Dermis blood vessel endothelial cell (primary cell): ENCODE measurements around the gene MEGF11. TPM values are rescaled to one million over a fixed set of nuclear protein-coding genes. Genes with fewer than 3 reads are reported as not detected.
A peak's percentile ranks its signal among the peaks of the same experiment; 100 is the strongest.

Source experiments
- DNase-seq: peaks from one replicate; pipeline ENCODE4 v3.0.0; 2010
- total RNA-seq: library from RNA; depleted of rRNA; stranded (reverse); fragments of >200 nt; gene quantifications from 2 replicates; pipeline ENCODE4 v1.2.3, GENCODE V29; 2014

The MEGF11 gene
- total RNA-seq, 1 donor from 2014 or later: not detected

DNA sequence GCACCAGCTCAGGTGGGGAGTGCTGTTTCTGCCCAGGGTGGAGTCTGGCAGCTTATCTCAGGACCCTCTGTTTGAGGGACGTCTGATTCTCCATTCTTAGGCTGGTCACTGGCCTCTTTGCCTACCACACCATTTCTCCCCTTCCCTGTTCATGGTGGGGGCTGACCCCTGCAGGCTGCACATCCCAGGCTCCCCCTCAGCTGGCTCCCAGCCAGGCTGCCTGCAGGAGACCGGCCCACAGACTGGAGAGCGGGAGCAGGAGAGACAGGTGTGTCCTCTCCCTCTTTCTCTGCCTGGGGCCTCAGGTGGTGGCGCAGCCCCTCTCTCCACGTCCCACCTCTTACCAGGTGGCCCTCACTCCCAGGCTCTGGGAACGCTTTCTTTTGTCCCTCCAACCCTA lies 323.4 kb downstream of the MEGF11 start:
- no peak for DNase-seq

DNA sequence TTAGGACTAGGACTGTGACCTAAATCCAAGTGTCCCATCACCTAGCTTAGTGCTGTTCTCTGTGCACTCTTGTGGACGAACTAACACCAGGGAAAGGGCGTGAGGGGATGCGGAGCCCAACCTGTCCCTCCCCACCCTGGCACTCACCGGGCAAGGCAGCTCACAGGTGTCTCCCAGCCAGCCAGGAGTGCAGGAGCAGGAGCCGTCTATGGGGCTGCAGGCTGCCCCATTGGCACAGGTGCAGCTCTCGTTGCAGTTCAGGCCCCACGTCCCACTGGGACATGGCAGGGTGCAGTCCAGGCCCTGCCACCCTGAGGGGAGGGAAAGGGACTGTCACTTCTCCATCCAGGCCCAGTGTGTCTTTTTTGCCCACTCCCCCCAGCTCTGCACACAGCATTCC lies 324.0 kb downstream of the MEGF11 start:
- DNase-seq: no peak

DNA sequence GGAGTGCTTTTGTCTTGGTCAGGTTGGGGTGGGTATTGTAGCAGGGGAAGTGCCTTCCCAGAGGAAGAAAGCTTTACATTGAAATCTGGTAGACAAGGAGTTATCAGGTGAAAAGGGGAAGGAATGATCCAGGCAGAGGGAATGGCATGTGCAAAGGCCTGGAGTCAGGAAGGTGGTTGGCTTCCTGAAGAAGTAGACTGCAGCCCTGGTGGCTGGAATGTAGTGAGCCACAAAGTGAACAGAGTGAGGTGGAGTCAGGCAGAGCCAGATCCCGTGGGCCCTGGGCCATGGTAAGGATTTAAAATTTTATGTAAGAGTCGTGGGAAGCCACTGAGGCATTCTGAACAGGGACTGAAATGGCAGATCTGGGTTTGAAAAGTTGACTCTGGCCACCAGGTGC lies 326.0 kb downstream of the MEGF11 start:
- no peak for DNase-seq

DNA sequence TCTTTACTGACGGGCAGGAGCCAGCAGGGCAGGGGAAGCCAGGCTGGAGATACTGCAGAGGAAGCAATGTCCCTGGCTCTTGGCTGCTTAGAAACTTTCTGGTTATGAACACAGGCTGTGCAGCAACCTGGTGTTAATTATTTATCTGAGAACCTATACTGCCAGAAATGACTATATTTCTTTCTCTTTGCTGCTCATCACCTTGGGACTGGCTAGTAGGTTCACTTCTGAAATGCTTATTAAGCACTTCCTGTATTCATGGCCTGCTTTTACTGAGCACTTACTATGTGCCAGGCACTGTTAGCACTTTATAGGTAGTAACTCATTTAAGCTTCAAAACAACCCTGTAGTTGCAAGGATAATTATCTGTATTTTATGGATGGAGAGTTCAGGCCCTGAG lies 326.7 kb downstream of the MEGF11 start:
- DNase-seq: no peak

DNA sequence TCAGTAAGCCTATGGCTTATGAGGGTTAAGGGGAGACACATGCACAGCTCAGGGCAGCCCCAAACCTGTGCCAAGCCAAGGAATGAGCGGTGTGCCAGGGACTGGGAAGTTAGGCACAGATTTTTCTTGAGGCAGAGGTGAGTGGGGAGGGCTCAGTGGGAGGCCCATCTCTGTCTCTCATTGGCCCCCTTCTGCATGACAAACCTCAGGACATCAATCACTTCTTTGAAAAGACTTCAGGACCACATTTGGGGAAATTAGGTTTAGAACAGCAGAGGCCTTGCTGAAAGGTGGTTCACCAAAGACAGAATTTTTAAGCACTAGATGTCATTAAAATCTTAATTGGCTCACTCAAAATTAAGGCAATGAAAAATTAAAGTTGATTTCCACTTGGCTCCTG lies 327.1 kb downstream of the MEGF11 start:
- no peak for DNase-seq

DNA sequence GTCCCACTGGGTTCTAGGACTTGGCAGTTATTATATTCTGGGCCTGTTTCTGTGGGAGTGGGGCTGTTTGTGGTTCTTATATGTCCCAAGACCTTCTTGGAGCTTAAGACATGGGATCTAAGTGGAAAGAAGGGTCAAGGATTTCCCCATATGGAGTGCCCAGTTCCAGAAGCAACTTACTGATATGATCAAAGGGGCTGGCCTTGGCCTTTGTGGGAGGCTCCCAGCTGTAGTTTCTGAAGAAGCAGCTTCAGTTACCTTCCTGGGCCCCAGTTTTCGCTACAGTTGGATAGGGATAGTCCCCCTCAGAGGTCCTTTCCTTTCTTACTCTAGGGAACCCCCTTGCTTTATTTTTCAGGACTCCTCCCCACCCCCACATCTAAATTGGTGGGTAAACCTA lies 328.2 kb downstream of the MEGF11 start:
- DNase-seq: no peak

DNA sequence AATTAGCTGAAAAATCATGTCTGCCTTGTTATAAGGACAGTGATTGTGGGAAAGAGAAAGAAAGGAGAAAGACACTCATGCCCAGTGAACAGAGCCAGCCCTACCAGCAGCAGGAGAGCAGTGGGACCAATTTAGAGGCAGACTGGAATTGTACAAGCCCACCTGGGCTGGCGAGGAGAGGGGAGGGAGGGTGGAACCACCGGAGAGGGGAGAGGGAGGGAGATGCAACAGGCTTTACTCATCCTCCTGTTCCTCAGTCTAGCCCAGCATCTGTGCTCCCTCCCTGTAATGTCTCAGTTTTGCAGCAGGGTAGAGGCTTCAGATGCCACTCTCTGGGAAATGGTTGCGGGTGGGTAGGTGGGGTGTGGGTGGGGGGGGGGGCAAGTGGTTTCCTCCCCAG lies 329.5 kb downstream of the MEGF11 start:
- DNase-seq: no peak

DNA sequence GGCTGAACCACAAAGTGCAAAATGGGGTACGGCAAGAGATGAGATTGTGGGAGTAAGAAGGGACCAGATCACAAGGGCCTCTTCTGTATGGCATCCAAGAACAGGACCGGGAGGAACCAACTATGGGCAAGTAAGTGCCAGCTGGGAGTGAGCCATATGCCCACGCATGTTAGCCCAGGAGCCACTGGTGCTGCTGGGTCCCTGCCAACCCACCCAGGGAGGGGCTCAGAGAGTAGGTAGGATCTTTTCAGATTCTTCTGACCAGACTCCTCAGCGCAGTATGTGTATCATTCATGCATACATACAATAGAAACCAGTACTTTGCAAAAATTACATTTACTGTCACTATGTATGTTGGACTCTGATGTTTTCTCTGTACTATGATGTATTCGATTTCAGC lies 330.3 kb downstream of the MEGF11 start:
- DNase-seq: no peak

DNA sequence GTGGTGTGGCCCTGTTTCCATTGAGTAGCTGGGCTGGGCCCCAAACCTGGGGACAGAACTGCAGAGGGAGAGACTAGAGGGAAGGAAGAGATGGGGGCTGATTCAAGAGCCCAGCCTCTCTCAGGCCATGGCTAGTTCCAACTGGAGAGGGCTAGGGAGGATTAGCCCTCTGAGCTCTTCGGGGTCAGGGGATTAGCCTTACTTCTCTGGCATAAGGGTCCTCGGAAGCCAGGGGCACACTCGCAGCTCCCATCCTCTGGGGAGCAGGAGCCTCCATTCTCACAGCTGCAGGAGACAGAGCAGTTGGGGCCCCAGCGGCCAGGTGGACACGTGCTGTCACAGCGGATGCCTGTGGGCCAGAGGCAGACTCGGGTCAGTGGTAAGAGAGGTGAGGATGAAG lies 330.9 kb downstream of the MEGF11 start:
- DNase-seq: no peak

DNA sequence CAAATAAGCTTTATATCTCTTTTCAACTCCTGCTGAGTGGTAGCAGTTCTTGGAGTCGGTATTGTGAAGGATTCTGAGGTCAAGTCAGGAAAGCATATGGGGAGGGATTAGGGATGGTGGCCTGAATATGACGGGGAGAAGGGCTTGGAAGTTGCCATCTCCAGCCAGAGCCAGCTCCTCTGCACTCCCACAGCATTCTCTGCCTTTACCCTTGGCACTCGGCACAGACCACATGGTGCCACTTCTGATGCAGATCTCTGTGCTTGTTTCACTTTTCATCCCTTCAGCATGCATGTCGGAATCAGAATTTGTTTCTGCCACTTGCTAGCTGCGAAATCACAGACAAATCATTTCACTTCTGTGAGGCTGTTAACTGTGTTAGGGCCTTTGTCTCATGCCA lies 331.8 kb downstream of the MEGF11 start:
- no peak for DNase-seq

DNA sequence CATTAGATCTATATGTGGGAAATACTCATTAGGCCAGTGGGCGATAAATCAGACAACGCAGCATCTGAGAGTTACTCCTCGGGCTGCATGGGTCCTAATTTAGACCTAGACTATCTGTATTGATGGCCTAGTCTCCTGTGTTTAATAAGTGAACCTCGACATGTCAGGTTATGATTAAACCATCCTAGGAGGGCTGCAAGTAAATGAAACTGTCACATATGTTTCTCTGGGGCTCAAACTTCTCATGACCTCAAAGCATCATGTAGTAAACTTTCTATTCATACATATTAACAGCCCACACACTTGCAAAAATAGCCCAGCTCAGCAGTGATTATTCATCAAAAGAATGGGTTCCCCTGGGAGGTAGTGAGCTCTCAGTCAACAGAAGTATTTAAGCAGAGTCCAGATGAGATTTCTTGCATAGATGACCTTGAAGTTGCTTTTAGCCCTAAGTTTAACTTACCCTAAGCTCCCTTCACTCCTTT lies 332.7 kb downstream of the MEGF11 start:
- no peak for DNase-seq

DNA sequence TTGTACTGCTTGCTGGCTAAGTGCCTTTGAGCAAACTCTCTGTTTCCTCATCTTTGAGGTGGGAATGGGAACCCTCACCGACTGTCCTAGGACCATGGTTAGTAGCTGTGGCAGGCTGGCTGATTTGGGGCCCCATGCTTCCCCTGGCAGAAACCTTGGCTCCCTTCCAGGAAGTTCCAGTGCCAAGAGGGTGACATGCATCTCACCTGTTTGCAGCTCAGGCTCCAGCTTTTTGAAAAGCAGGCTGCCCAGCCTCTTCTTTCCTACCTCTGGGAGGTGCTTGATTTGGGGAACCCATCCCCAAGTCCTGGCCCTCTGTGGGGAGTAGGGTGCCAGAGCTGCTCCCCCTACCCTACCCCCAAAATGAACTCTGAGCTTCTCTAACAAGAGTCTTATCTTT lies 333.4 kb downstream of the MEGF11 start:
- DNase-seq: no peak

DNA sequence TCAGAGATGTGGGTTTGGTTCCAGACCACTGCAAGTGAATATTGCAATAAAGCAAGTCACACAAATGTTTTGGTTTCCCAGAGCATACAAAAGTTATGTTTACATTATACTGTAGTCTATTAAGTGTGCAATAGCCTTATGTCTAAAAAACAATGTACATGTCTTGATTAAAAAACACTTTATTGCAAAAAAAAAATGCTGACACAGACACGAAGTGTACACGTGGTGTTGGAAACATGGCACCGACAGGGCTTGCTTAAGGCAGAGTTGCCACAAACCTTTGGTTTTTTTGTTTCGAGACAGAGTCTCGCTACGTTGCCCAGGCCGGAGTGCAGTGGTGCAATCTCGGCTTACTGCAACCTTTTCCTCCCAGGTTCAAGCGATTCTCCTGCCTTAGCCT lies 334.2 kb downstream of the MEGF11 start:
- no peak for DNase-seq

DNA sequence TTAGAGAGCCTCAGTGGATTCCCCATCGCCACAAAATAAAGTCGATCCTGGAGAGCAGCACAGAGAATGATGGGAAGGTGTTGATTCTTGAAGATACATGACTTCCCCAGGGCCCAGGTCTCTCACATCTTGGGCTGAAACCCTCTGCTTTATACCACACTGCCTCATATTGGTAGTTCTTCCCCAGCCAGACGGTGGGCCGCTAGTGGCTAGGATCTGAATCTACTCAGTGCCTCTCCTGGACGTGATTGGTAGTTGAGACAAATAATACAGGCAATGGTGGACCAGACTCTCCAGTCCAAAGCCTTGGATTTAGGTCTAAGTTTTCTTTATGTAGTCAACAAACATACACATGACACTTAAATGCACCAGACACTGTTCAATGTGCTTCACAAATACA lies 334.6 kb downstream of the MEGF11 start:
- DNase-seq: no peak

DNA sequence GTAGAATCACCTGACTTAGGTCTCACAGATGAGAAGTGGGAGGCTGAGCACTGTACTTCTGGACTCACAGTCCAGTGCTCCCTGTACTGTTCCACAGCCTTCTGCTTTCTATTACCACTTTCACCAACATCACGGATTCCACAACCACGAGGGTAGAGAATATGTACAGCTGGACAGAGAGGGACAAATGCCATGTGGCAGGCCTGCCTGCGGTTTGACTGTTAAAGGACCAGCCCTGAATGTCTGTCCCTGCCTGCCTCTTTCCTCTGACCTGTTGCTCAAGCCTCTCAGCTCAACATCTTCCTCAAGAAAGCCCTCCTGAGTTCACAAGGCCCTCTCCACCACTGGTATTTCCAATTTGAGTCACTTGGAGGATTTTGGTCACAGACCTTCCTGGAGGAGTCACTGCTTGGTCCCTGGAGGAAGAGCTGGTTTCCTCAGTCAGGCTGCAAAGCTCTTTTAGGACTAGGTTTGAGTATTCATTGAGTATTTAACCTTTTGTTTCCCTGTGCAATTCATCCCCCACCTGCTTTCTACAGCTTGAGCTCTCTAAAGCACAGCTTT lies 335.1 kb downstream of the MEGF11 start:
- DNase-seq: no peak

DNA sequence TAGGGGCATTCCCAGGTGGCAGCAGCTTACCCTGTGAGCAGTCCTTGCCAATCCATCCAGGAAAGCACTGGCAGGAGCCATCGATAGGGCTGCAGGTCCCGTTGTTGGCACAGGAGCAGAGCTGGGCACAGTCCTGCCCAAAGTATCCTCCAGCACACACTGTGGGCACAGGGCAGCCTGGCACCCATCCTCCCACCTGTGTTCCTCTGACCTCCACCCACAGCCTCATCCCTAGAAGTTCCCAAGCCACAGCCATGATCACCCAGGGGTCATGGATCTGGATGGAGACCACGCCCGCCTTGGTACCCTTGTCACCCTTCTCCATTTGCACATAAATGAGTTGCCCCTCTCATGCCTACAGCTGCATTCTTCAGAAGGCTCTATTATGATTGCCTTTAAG lies 335.6 kb downstream of the MEGF11 start:
- no peak for DNase-seq

DNA sequence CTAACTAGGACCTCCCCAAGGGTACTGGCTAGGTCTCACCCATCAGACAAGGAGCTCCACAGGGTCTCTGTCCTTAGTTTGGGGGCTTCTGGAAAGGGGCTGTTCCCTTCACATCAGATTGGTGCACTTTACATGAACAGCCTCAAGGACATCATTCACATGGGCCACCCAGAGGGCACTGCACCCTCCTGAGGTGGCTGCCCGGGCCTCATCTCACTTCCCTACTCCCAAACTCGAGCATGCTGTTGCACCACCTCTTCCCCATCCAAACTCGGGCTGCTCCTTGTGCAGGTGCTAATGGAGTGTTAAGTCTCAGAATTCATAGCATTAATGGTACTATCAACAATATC lies 336.2 kb downstream of the MEGF11 start:
- DNase-seq: no peak

DNA sequence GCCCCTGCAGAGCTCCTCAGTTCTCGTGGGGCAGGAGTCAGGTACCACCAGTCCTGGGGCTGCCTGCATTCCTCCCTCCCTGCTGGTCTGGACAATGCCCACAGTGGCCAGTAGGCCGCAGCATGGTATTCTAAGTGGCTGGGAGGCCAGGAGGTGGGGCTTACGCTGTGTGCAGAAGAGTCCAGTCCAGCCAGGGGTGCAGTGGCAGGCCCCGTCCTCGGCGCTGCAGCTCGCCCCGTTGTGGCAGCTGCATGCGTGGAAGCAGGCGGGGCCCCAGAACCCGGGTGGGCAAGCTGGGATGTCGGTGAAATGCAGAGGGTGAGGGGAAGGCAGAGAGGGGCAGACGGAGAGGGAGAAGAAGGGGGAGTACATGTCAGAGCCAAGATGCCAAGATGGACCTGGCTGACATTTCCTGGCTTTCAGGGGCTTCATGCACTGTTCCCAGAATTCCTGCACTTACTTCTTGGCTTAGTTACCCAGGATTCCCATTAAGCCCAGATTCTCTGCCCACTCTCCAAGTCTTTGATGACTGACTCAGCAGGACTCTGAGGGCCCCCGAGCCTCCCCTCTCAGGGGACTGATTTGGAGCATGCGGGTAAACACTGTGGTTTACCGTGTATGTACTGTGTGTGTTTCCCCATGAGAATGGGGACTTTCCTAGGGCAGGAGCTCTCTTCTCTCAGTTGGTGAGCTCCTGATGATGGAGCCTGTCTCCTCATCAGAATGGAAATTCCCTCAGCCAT lies 336.7 kb downstream of the MEGF11 start:
- DNase-seq: peak; percentile 74

DNA sequence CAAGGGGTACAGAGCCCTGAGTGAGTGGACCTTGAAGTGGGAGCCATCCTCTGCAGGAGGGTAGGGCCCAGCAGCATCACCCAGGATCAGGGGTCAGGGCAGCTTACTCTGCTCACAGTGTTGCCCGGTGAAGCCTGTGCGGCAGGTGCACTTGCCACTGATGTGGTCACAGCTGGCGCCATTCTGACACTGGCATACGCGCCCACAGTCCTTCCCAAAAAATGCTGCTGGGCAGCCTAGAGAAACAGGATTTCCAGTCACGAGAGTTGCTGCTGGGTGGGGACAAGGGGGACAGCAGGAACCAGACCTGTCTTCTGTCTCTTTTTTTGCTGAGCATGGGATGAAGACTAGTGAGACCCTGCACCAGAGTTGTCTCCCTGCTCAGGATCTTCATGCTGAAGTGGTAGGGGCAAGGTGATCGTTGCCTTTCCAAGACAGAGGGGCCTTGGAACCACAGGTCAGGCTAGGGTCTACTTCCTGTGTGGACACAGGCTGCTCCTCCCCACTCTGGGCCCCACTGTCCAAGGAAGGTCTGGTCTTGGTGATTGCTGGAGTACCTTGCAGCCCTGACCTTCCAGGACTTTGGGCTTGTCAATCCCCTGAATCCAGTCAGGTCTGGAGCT lies 337.4 kb downstream of the MEGF11 start:
- no peak for DNase-seq

DNA sequence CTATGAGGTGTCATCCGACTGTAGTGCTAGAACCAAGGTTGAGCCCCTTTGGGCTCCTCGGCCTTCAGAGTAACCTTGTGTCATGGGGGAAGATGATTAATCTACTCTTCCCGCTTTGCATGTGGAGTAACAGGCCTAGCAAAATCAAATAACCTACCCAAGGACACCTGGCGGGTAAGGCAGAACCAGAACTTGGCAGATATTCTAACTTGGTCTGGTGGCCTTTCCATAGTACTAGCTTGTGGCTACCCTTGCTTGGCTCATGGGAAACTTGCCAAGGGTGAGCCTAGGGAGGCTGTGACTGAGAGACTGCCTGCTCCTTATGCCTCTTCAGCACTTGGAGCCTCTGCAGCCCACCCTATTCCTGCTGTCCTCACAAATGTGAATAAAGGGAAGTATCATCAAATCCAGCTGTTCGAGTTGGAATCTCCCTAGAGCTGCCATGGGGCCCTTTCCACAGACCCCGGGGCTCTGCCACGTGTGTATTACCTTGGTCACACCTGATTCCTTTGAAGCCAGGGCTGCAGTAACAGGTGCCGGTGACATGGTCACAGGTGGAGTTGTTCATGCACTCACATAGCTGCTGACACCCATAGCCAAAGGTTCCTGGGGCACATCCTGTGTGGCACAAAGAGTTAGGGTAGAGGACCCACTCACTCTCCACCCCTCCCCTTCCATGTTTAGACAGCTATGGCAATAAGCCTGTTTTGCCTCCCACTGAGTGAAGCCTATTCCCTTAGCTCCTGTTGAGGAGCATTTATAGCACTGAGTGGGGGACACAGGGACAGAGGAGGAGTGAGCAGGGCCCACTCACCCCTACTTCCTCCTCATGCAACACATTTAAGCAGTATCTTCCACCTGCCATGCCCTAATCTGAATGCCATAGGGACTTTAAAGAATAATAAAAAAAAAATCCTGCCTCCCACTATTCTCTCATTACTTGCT lies 338.3 kb downstream of the MEGF11 start:
- no peak for DNase-seq

DNA sequence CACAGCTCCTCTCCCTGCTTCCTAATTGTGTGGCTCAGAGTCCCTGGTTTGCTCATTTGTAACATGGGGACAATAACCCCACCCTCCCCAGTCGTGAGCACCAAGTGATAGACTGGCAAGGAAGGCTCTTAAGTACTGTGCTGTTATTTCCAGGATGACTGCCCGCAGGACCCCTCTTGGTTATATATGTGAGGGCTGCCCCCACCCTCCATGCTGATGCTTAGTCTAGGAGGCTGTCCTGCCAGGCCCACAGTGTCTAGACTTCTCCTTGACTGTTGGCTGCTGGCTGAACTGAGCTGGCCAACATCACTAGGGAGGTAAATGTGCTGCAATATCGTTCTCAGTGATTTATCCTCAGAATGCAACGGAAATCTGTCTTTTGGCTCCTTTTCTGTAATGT lies 339.2 kb downstream of the MEGF11 start:
- DNase-seq: no peak

DNA sequence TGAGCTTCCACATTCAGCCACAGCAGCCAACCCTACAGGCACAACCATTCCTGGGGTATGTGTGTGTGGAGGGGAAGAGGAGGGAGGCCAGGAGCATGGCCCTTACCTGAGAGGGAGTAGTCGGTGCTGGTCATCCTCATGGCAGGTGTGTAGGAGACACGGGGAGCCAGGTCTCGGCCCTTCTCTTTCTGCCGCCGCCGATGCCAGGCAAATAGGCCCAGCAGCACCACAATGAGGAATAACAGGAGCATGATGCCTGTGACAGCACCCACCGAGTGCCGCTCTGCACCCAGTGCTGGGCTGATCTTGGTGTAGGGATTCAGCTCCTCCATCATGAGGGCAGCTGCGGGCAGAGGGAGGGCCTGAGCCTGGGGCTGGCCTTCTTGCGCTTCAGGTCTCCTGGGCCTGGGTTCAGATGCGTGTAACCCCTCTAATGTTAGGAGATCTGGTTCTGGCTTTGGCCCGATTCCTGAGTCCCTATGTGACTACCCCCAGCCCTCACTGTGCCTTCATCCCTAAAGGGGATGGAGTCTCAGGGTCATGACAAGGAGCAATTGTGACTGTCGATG lies 339.8 kb downstream of the MEGF11 start:
- no peak for DNase-seq

DNA sequence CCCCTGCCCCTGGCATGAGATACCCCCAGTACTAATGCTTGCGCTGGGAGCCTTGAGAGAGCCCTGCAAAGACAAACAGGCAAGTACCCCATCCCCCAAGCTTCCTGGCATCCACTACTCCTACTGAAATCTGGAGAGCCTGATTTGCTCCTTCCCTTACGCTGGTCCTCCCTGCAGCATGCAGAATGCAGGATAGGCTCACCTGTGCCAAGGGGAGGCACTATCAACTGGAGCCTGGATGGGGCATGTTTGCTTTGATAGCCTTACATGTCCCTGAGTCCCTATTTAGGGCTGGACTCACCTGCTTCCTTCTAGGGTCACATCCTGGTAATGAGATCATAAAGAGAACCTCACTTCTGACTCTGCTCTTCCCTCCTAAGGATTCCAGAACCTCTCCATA lies 341.3 kb downstream of the MEGF11 start:
- DNase-seq: no peak
